H9 (cell line): ENCODE results near the gene TUBA4A. TPM values are rescaled to one million over a fixed set of nuclear protein-coding genes. Genes with fewer than 3 reads are reported as not detected.

Source experiments
- DNase-seq: peaks from one replicate; pipeline ENCODE4 v3.0.0-alpha.2; 2017
- H2AFZ ChIP-seq: one replicate; pipeline ENCODE4 v1.6.1; 2013; ENCODE audit warnings: mild to moderate bottlenecking, low read length, control low read depth, moderate library complexity
- H2AK5ac ChIP-seq: 2 replicates; pipeline ENCODE4 v1.6.1; 2013; ENCODE audit warnings: low read length, control low read depth, mixed read lengths; ENCODE audit not compliant: insufficient read length
- H2BK120ac ChIP-seq: one replicate; pipeline ENCODE4 v1.6.1; 2013; ENCODE audit warnings: low read depth, mild to moderate bottlenecking, low read length, control low read depth, inconsistent platforms; ENCODE audit not compliant: poor library complexity, severe bottlenecking
- H2BK12ac ChIP-seq: 2 replicates; pipeline ENCODE4 v1.6.1; 2013; ENCODE audit warnings: low read length, control low read depth, mixed read lengths, low read depth; ENCODE audit not compliant: insufficient read length
- H2BK15ac ChIP-seq: 2 replicates; pipeline ENCODE4 v1.6.1; 2013; ENCODE audit warnings: low read depth, low read length, control low read depth
- H2BK20ac ChIP-seq: one replicate; pipeline ENCODE4 v1.6.1; 2013; ENCODE audit warnings: low read depth, mild to moderate bottlenecking, low read length, control low read depth, inconsistent platforms; ENCODE audit not compliant: poor library complexity, severe bottlenecking
- H2BK5ac ChIP-seq: 2 replicates; pipeline ENCODE4 v1.6.1; 2013; ENCODE audit warnings: low read length, control low read depth, mixed read lengths; ENCODE audit not compliant: insufficient read length
- H3K14ac ChIP-seq: 2 replicates; pipeline ENCODE4 v1.6.1; 2013; ENCODE audit warnings: low read length, control low read depth; ENCODE audit not compliant: insufficient read depth
- H3K18ac ChIP-seq: 2 replicates; pipeline ENCODE4 v1.6.1; 2013; ENCODE audit warnings: low read depth, mild to moderate bottlenecking, mixed read lengths, low read length, control low read depth; ENCODE audit not compliant: insufficient read length
- H3K23ac ChIP-seq: 2 replicates; pipeline ENCODE4 v1.6.1; 2013; ENCODE audit warnings: low read length, control low read depth, mixed read lengths, low read depth; ENCODE audit not compliant: insufficient read length
- H3K23me2 ChIP-seq: 2 replicates; pipeline ENCODE4 v1.6.1; 2013; ENCODE audit warnings: low read depth, mild to moderate bottlenecking, mixed read lengths, low read length, control low read depth; ENCODE audit not compliant: insufficient read length, poor library complexity, severe bottlenecking
- H3K27ac ChIP-seq: 2 replicates; pipeline ENCODE4 v1.5.1; 2013; ENCODE audit warnings: low read length, control low read depth, mixed read lengths, low read depth; ENCODE audit not compliant: insufficient read length
- H3K27me3 ChIP-seq: 2 replicates; pipeline ENCODE4 v1.6.1; 2013; ENCODE audit warnings: low read length, control low read depth, inconsistent platforms; ENCODE audit not compliant: insufficient read depth
- H3K4ac ChIP-seq: 2 replicates; pipeline ENCODE4 v1.6.1; 2013; ENCODE audit warnings: low read depth, mild to moderate bottlenecking, control low read depth, inconsistent platforms, low read length, moderate library complexity
- H3K4me1 ChIP-seq: 2 replicates; pipeline ENCODE4 v1.6.1; 2013; ENCODE audit warnings: low read length, control low read depth, inconsistent platforms; ENCODE audit not compliant: insufficient read depth
- H3K4me2 ChIP-seq: 2 replicates; pipeline ENCODE4 v1.6.1; 2013; ENCODE audit warnings: low read length, control low read depth, mixed read lengths; ENCODE audit not compliant: insufficient read length, insufficient read depth
- H3K56ac ChIP-seq: 2 replicates; pipeline ENCODE4 v1.6.1; 2013; ENCODE audit warnings: low read depth, mild to moderate bottlenecking, mixed read lengths, low read length, control low read depth; ENCODE audit not compliant: insufficient read length
- H3K79me1 ChIP-seq: 2 replicates; pipeline ENCODE4 v1.6.1; 2013; ENCODE audit warnings: low read depth, mild to moderate bottlenecking, moderate library complexity, low read length, control low read depth, inconsistent platforms; ENCODE audit not compliant: insufficient read depth, poor library complexity, severe bottlenecking
- H3K79me2 ChIP-seq: 2 replicates; pipeline ENCODE4 v1.6.1; 2013; ENCODE audit warnings: low read length, control low read depth, inconsistent platforms; ENCODE audit not compliant: insufficient read depth
- H3K9ac ChIP-seq: 2 replicates; pipeline ENCODE4 v1.6.1; 2013; ENCODE audit warnings: low read length, control low read depth, mixed read lengths; ENCODE audit not compliant: insufficient read length; ENCODE audit errors: extremely low read depth
- H3K9me3 ChIP-seq: one replicate; pipeline ENCODE4 v1.6.1; 2013; ENCODE audit warnings: low read depth, low read length, inconsistent platforms; ENCODE audit not compliant: control insufficient read depth
- H3T11ph ChIP-seq: one replicate; pipeline ENCODE4 v1.6.1; 2013; ENCODE audit warnings: mild to moderate bottlenecking, low read length, control low read depth, inconsistent platforms
- H4K20me1 ChIP-seq: one replicate; pipeline ENCODE4 v1.6.1; 2013; ENCODE audit not compliant: control insufficient read depth, insufficient read length, insufficient read depth
- H4K5ac ChIP-seq: 2 replicates; pipeline ENCODE4 v1.6.1; 2013; ENCODE audit warnings: low read depth, mild to moderate bottlenecking, mixed read lengths, low read length, control low read depth; ENCODE audit not compliant: insufficient read length
- H4K8ac ChIP-seq: replicated peaks from 2 replicates; pipeline ENCODE4 v1.6.1; 2013; ENCODE audit warnings: low read length, control low read depth, mixed read lengths, low read depth; ENCODE audit not compliant: insufficient read length
- H4K91ac ChIP-seq: 2 replicates; pipeline ENCODE4 v1.6.1; 2013; ENCODE audit warnings: low read depth, mild to moderate bottlenecking, moderate library complexity, mixed read lengths, low read length, control low read depth; ENCODE audit not compliant: insufficient read length
- H3K27ac Mint-ChIP-seq, 3 experiments: 2 replicates in 2 of 3; 3 replicates in 1 of 3; pipeline ENCODE4 v1.8.0; 2020 to 2021; ENCODE audit warnings: mixed read lengths in 3 of 3, mild to moderate bottlenecking in 1 of 3, moderate library complexity in 1 of 3
- H3K27me3 Mint-ChIP-seq: 2 replicates; pipeline ENCODE4 v1.8.0; 2021; ENCODE audit warnings: low read depth, mild to moderate bottlenecking, moderate library complexity, mixed read lengths
- H3K36me3 Mint-ChIP-seq, 3 experiments: 2 replicates in 2 of 3; 3 replicates in 1 of 3; pipeline ENCODE4 v1.8.0; 2020 to 2021; ENCODE audit warnings: low read depth in 3 of 3, mixed read lengths in 3 of 3; ENCODE audit not compliant: insufficient read depth in 1 of 3
- H3K4me1 Mint-ChIP-seq, 2 experiments: 2 replicates each; pipeline ENCODE4 v1.8.0; 2020; ENCODE audit warnings: mixed read lengths in 2 of 2
- H3K4me3 Mint-ChIP-seq, 2 experiments: 2 replicates in 1 of 2; 3 replicates in 1 of 2; pipeline ENCODE4 v1.8.0; 2020 to 2021; ENCODE audit warnings: mild to moderate bottlenecking in 2 of 2, mixed read lengths in 2 of 2, moderate library complexity in 1 of 2
- H3K9me3 Mint-ChIP-seq, 2 experiments: 2 replicates in 1 of 2; 3 replicates in 1 of 2; pipeline ENCODE4 v1.8.0; 2020; ENCODE audit warnings: mild to moderate bottlenecking in 2 of 2, mixed read lengths in 2 of 2, moderate library complexity in 1 of 2
- WGBS: extraction: QIAGEN DNeasy Blood & Tissue Kit; methylation state at CpG from one replicate; pipeline ENCODE4 v1.1.7; 2013; ENCODE audit warnings: missing lambda C conversion rate, low lambda C conversion rate, mixed read lengths; ENCODE audit not compliant: insufficient read length; ENCODE audit errors: extremely low coverage; 5-methylcytosine and 5-hydroxymethylcytosine counted together
- total RNA-seq: library from RNA; stranded (reverse); gene quantifications from 2 replicates; pipeline ENCODE4 v1.2.1, GENCODE V29; 2021
- TF ChIP-seq, protein P1 (sequence below): fragments of 200-600 bp; sonication (generic); conservative IDR thresholded peaks from 3 replicates; pipeline ENCODE4 v1.8.0; 2021; ENCODE audit warnings: antibody characterized with exemption, mild to moderate bottlenecking

The TUBA4A gene
- total RNA-seq, 1 experiment from 2014 or later, result 25.5 TPM

DNA sequence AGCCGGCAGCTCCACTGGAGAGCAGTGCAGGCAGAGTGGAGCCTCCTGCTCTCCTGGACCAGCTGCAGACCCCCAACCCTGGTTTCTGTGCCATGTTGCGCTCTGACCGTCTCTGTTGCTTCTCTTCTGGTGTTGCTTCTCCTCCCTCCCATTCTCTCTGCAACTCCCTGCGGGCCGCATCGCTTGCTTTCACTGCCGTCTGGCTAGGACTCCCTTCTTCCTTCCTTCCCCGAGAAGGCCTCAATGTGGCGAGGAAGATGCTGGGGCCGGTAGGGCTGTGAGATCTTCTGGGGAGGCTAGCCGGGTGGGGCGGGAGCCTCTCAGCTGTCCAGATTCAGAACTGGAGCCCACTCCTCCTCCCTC is 31.6 kb upstream of the TUBA4A start:
- Histone ChIP-seq H2AK5ac (no peak overlapping the region), H3K4me1 (no peaks in the 10 kb centered on the region; the same call in 1 of the 2 replicates), H2BK12ac (no peak overlapping the region), H3K9ac (no peak overlapping the region), H2BK20ac (no peak overlapping the region), H4K5ac (no peak overlapping the region), H3K79me2 (no peaks in the 10 kb centered on the region), H3T11ph (no peak overlapping the region), H3K56ac (no peak overlapping the region), H4K8ac (no peak overlapping the region), H3K27me3 (no peaks in the 10 kb centered on the region), H2BK5ac (no peak overlapping the region), H3K4me2 (no peak overlapping the region), H4K20me1 (no peaks in the 10 kb centered on the region), H3K23ac (no peak overlapping the region), H3K27ac (no peak overlapping the region), H3K9me3 (no peaks in the 10 kb centered on the region), H4K91ac (no peak overlapping the region), H3K18ac (no peak overlapping the region), H3K14ac (no peak overlapping the region), H2AFZ (no peak overlapping the region), H3K4ac (no peak overlapping the region), H3K79me1 (no peaks in the 10 kb centered on the region), H3K23me2 (no peaks in the 10 kb centered on the region), H2BK15ac (no peak overlapping the region), H2BK120ac (no peak overlapping the region)
- no peaks in the 10 kb centered on the region for H3K27me3 Mint-ChIP-seq
- TF ChIP-seq, protein P1, sequence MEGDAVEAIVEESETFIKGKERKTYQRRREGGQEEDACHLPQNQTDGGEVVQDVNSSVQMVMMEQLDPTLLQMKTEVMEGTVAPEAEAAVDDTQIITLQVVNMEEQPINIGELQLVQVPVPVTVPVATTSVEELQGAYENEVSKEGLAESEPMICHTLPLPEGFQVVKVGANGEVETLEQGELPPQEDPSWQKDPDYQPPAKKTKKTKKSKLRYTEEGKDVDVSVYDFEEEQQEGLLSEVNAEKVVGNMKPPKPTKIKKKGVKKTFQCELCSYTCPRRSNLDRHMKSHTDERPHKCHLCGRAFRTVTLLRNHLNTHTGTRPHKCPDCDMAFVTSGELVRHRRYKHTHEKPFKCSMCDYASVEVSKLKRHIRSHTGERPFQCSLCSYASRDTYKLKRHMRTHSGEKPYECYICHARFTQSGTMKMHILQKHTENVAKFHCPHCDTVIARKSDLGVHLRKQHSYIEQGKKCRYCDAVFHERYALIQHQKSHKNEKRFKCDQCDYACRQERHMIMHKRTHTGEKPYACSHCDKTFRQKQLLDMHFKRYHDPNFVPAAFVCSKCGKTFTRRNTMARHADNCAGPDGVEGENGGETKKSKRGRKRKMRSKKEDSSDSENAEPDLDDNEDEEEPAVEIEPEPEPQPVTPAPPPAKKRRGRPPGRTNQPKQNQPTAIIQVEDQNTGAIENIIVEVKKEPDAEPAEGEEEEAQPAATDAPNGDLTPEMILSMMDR, result no peak
- peaks cover 4 to 32% (median 17%) of the 10 kb centered on the region in 3 experiments; a peak in 6 of 7 replicates for H3K36me3 Mint-ChIP-seq
- peak overlapping the region in 2 of 3 experiments; percentile 35 to 49; a peak in 2 of 7 replicates for H3K27ac Mint-ChIP-seq
- peaks cover 8 to 13% of the 10 kb centered on the region in 2 experiments for H3K4me1 Mint-ChIP-seq
- WGBS, result no CpG with 5 or more reads among the region's 12 CpGs
- no peaks in the 10 kb centered on the region for H3K9me3 Mint-ChIP-seq
- no peak overlapping the region; a peak in 1 of 5 replicates for H3K4me3 Mint-ChIP-seq
- DNase-seq, result no peak
